RPMI8226 (cell line): ENCODE data around the gene TUBB2B.
"Not testable (repeated sequence)": the region's sequence is repeated elsewhere in the genome, so short reads cannot be mapped to it uniquely, and the experiment has no call there.

Experiments
- DNase-seq: peaks from one replicate; pipeline ENCODE4 v3.0.0-alpha.2; 2015

The TUBB2B gene

DNA sequence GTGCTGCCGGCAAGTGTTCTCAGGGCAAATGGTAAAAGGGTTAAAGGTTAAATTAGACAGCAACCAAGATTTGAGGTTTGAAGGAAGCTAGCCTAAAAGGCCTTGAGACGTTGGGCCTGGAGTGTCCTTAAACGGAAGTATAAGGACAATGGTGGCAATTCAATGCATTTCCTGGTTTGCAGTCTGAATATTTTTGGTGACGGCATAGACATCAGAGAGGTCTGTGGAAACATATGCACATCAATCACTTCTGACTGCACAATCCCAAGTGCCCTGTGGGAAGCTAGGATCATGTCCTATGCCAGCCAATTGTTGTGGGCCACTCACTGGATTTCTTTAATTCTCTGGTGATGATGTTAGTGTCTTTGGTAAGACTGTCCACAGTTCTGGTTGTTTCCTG lies 44.4 kb downstream of the TUBB2B start:
- DNase-seq, result no peak

GRCh38 chr6:3181105-3181504 lies 46.3 kb downstream of the TUBB2B start:
- DNase-seq, result no peak

DNA sequence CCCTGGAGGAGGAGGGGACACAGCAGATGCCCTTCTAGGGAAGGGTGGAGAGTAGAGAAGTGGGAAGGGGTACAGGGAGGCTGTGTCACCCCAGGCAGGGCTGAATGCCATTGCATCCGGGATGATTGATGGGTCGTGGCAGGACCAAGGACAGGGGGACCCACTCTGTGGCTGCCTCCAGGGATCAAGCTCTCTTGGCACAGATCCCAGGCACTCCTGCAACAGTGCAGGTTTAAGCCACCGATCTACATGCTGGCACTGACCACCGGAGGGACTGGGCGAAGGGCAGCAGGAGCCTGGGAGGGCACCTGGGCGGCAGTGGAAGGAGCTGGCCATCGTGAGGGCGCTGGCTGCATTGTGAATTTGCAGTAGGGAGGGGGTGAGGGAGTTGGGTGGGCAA lies 47.5 kb downstream of the TUBB2B start:
- DNase-seq, result not testable (repeated sequence)

DNA sequence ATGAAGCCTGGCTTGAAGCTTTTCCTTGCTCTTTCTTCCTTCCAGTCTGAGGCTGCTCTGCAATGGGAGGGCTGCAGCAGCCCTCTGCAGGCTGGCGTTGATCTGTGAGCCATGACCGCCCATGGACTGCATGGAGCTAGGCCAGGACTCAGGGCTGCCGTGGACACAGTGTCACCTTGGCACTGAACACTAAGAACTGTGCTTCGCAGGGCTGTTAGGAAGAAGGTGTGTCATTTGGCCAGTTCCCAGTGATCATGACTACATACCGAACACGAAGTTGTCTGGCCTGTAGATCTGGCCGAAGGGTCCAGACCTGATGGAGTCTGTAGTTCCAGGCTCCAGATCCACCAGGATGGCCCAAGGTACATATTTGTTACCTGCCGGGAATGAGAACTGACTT lies 48.8 kb downstream of the TUBB2B start:
- not testable (repeated sequence) for DNase-seq

GRCh38 chr6:3176562-3177355 lies 50.7 kb downstream of the TUBB2B start:
- DNase-seq, result peak; percentile 60

GRCh38 chr6:3175715-3176402 lies 51.6 kb downstream of the TUBB2B start:
- DNase-seq, result peak; percentile 28
